Loucy (cell line): ENCODE results near the gene GTSE1.

Experiments used
- H2AFZ ChIP-seq: fragments of 200-600 bp; sonication (generic); 2 replicates; pipeline ENCODE4 v1.6.0; 2016; ENCODE audit warnings: antibody characterized with exemption, mild to moderate bottlenecking, low read length, moderate library complexity
- H3F3A ChIP-seq: fragments of 200-600 bp; 2 replicates; pipeline ENCODE4 v1.6.0; 2016; ENCODE audit warnings: antibody characterized with exemption, low read depth, mild to moderate bottlenecking
- H3K27me3 ChIP-seq: fragments of 200-600 bp; sonication (generic); 2 replicates; pipeline ENCODE4 v1.6.1; 2014; ENCODE audit warnings: low read length, mild to moderate bottlenecking; ENCODE audit not compliant: insufficient read depth, poor library complexity, severe bottlenecking
- H3K36me3 ChIP-seq: fragments of 200-600 bp; sonication (generic); 2 replicates; pipeline ENCODE4 v1.6.1; 2016; ENCODE audit warnings: low read length; ENCODE audit not compliant: insufficient read depth
- H3K4me1 ChIP-seq: fragments of 200-600 bp; sonication (generic); 2 replicates; pipeline ENCODE4 v1.5.1; 2014; ENCODE audit warnings: low read length, mild to moderate bottlenecking; ENCODE audit not compliant: insufficient read depth, poor library complexity, severe bottlenecking
- H3K4me2 ChIP-seq: fragments of 200-600 bp; sonication (generic); 2 replicates; pipeline ENCODE4 v1.6.0; 2014; ENCODE audit warnings: antibody characterized with exemption, low read length, low read depth, mild to moderate bottlenecking; ENCODE audit not compliant: poor library complexity, severe bottlenecking
- H3K4me3 ChIP-seq: fragments of 200-600 bp; sonication (generic); 2 replicates; pipeline ENCODE4 v1.5.1; 2014; ENCODE audit warnings: low read length, mild to moderate bottlenecking, mixed read lengths; ENCODE audit not compliant: poor library complexity, severe bottlenecking
- H3K79me2 ChIP-seq: fragments of 200-600 bp; sonication (generic); 2 replicates; pipeline ENCODE4 v1.6.1; 2014; ENCODE audit warnings: low read length; ENCODE audit not compliant: insufficient read depth
- H3K9ac ChIP-seq: fragments of 200-600 bp; sonication (generic); 2 replicates; pipeline ENCODE4 v1.6.0; 2014; ENCODE audit warnings: mild to moderate bottlenecking, low read depth, low read length, moderate library complexity; ENCODE audit not compliant: poor library complexity, severe bottlenecking
- H3K9me2 ChIP-seq: fragments of 200-600 bp; sonication (generic); replicated peaks from 2 replicates; pipeline ENCODE4 v1.6.1; 2016; ENCODE audit warnings: low read depth, low read length, mixed read lengths
- H3K9me3 ChIP-seq: fragments of 200-600 bp; sonication (generic); 2 replicates; pipeline ENCODE4 v1.6.1; 2014; ENCODE audit warnings: mild to moderate bottlenecking, antibody characterized with exemption, low read length, low read depth; ENCODE audit not compliant: insufficient read depth
- H4K20me1 ChIP-seq: fragments of 200-600 bp; sonication (generic); 2 replicates; pipeline ENCODE4 v1.6.0; 2014; ENCODE audit warnings: antibody characterized with exemption, low read length, mild to moderate bottlenecking; ENCODE audit not compliant: insufficient read depth, poor library complexity, severe bottlenecking
- EZH2phosphoT487 ChIP-seq: fragments of 200-600 bp; IDR thresholded peaks from 2 replicates; pipeline ENCODE4 v1.6.1; 2018; ENCODE audit warnings: antibody characterized with exemption, mild to moderate bottlenecking, moderate library complexity, borderline replicate concordance
- TF ChIP-seq, protein P1 (sequence below): fragments of 200-600 bp; sonication (generic); conservative IDR thresholded peaks from 2 replicates; pipeline ENCODE4 v1.5.1; 2014; ENCODE audit warnings: mild to moderate bottlenecking, antibody characterized with exemption, low read length

The GTSE1 gene

DNA sequence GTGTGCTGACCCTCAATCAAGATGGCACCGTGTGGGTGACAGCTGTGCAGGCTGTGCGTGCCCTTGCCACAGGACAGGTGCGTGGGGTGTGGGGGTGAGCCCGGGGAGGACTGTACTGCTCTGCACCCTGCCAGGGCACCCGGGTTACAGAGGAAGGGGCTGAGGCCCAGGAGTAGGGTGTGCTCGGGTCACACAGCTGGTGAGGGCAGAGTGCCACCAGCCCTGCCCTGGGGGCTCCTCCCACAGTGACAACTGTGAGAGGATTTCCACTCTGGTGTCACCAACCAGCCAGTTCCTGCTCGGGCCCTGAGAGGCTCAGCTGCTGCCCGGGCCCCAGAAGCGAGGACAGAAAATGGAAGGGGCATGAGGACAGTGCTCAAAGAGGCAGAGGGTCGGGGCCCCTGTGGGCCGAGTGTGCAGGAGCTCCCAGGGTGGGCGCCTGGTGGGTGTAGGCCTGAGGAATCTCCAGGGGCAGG, 59.4 kb downstream of the GTSE1 start:
- Histone ChIP-seq H3K4me2 (no peak overlapping the region), H4K20me1 (peaks cover 6% of the 10 kb centered on the region), H3K27me3 (no peaks in the 10 kb centered on the region), H3K36me3 (peaks cover 49% of the 10 kb centered on the region; the same call in 1 of the 2 replicates), H3K4me1 (peaks cover 13% of the 10 kb centered on the region), H3K9ac (no peak overlapping the region), H2AFZ (no peak overlapping the region), H3K9me3 (no peaks in the 10 kb centered on the region), H3K4me3 (no peak overlapping the region), H3K79me2 (no peaks in the 10 kb centered on the region), H3F3A (no peaks in the 10 kb centered on the region), H3K9me2 (no peaks in the 10 kb centered on the region)
- TF ChIP-seq, protein P1, sequence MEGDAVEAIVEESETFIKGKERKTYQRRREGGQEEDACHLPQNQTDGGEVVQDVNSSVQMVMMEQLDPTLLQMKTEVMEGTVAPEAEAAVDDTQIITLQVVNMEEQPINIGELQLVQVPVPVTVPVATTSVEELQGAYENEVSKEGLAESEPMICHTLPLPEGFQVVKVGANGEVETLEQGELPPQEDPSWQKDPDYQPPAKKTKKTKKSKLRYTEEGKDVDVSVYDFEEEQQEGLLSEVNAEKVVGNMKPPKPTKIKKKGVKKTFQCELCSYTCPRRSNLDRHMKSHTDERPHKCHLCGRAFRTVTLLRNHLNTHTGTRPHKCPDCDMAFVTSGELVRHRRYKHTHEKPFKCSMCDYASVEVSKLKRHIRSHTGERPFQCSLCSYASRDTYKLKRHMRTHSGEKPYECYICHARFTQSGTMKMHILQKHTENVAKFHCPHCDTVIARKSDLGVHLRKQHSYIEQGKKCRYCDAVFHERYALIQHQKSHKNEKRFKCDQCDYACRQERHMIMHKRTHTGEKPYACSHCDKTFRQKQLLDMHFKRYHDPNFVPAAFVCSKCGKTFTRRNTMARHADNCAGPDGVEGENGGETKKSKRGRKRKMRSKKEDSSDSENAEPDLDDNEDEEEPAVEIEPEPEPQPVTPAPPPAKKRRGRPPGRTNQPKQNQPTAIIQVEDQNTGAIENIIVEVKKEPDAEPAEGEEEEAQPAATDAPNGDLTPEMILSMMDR: no peak
- no peak for TF ChIP-seq EZH2phosphoT487

DNA sequence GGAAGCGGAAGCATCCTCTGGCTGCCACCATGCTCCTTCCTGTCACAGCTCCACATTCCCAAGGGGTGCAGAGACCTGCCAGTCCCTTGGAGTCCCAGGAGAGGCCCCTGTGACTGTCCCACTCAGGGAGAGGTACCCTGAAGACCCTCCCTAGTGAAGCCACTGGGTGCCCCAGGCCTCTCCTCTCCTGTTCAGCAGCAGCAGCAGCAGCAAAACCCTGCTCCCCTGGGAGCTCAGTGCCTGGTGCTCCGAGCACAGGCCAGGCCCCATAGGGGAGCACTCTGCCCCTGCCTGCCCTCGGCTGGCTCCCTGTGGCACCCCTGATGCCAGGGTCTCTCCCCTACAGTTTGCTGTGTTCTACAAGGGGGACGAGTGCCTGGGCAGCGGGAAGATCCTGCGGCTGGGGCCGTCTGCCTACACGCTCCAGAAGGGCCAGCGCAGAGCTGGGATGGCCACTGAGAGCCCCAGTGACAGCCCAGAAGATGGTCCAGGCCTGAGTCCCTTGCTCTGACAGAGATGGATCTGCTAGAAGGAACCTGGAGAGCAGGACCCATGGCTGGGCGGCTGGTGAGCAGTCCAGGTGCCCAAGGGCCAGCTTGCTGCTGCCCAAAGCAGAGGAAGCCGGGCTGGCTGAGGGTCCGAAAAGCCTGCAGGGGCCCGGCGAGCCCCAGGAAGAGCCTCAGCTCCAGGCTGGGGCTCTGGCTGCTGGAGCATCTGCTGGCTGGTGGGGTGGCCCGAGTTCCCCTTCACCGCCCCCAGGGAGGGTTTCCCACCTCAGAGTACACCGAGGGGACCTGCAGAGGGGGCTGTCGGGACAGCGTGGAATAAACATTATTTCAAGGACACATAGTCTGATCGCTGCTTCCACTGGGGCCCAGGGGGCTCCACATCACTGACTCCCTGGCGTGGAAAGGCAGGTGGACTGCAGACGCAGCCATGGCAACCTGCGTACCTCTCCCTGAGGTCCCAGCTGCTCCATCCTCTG, 60.1 kb downstream of the GTSE1 start:
- Histone ChIP-seq H3K36me3 (peaks cover 42% of the 10 kb centered on the region; the same call in 1 of the 2 replicates), H3K9me2 (no peaks in the 10 kb centered on the region), H3K79me2 (no peaks in the 10 kb centered on the region), H4K20me1 (peaks cover 6% of the 10 kb centered on the region), H2AFZ (no peak overlapping the region), H3F3A (no peaks in the 10 kb centered on the region), H3K9ac (no peak overlapping the region), H3K9me3 (no peaks in the 10 kb centered on the region), H3K4me2 (no peak overlapping the region), H3K4me1 (peaks cover 13% of the 10 kb centered on the region), H3K27me3 (no peaks in the 10 kb centered on the region), H3K4me3 (no peak overlapping the region)
- TF ChIP-seq, protein P1: no peak
- no peak for TF ChIP-seq EZH2phosphoT487

DNA sequence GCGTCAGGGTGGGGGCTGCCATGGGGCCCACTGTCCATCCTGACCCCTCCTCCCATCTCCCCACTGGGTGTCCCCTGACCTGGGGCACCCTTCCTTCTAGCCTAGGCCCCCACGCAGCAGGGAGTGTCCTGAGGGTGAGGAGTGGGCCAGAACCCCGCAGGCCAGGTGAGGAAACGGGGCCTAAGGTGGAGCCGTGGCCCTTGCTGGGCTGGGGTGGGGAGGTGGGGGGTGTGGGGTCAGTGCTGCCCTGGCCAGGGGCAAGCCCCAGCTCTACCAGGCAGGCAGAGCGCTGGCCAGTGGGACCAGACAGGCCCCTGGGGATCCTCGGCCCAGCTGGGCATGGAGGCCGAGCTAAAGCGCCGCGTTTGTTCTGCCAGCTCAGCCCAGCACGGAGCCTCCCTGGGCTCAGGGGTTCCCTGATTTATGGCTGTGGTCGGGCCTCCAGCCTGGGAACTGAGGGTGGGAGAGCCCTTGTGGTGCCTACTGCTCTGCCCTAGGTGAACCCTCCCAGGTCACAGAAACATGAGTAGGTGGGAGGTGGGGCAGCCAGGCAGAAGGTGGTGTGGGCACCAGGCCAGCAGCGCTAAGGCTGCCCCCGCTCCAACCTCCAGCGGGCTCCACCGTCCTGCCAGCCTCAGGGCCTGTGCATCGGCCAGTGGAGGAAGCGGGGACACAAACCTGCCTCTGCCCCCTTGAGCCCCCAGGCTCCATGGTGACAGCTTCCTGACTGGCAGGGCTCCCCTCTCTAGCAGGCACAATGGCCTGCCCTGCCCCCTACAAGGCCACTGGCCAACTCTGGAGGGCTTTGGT, 61.2 kb downstream of the GTSE1 start:
- TF ChIP-seq, protein P1: no peak
- TF ChIP-seq EZH2phosphoT487: no peak
- Histone ChIP-seq H3K4me1 (peaks cover 6% of the 10 kb centered on the region), H3K27me3 (no peaks in the 10 kb centered on the region), H2AFZ (no peak overlapping the region), H3K9me3 (no peaks in the 10 kb centered on the region), H3K9ac (no peak overlapping the region), H3K4me3 (no peak overlapping the region), H3K9me2 (no peaks in the 10 kb centered on the region), H3K79me2 (no peaks in the 10 kb centered on the region), H3K36me3 (peaks cover 31% of the 10 kb centered on the region; the same call in 1 of the 2 replicates), H3K4me2 (no peak overlapping the region), H4K20me1 (peaks cover 6% of the 10 kb centered on the region), H3F3A (no peaks in the 10 kb centered on the region)
